C4-2B (cell line): ENCODE measurements around the gene CYP19A1.

Experiments
- ZFX ChIP-seq: fragments of 450-650 bp; IDR thresholded peaks from 2 replicates; pipeline ENCODE4 v1.6.1; 2017
- TF ChIP-seq, protein P1 (sequence below): fragments of 450-650 bp; conservative IDR thresholded peaks from 2 replicates; pipeline ENCODE4 v1.5.1; 2017; ENCODE audit warnings: mild to moderate bottlenecking

DNA sequence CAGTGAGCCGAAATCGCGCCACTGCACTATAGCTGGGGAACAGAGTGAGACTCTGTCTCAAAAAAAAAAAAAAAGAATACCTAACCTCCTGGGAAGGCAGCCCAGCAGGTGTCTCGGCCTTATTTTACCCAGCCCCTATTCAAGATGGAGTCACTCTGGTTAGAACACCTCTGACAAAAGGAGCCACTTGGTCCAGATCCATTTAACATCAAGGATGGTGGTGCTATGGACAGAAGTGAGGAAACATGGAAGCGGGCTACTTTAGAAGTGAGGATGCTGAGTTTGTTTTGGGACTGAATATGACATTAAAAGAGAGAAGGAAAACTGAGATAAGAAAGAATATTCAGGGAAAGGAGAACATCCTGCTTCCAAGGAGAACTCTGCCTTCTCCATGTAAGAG is 17.8 kb upstream of the CYP19A1 start:
- TF ChIP-seq, protein P1, sequence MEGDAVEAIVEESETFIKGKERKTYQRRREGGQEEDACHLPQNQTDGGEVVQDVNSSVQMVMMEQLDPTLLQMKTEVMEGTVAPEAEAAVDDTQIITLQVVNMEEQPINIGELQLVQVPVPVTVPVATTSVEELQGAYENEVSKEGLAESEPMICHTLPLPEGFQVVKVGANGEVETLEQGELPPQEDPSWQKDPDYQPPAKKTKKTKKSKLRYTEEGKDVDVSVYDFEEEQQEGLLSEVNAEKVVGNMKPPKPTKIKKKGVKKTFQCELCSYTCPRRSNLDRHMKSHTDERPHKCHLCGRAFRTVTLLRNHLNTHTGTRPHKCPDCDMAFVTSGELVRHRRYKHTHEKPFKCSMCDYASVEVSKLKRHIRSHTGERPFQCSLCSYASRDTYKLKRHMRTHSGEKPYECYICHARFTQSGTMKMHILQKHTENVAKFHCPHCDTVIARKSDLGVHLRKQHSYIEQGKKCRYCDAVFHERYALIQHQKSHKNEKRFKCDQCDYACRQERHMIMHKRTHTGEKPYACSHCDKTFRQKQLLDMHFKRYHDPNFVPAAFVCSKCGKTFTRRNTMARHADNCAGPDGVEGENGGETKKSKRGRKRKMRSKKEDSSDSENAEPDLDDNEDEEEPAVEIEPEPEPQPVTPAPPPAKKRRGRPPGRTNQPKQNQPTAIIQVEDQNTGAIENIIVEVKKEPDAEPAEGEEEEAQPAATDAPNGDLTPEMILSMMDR = no peak
- TF ChIP-seq ZFX = no peak
